RKO (cell line): ENCODE data around the gene FOXK1.

ENCODE experiments used
- DNase-seq: peaks from one replicate; pipeline ENCODE4 v3.0.0-alpha.2; 2016; ENCODE audit warnings: low spot score

FOXK1 gene

GRCh38 chr7:4745265-4745919 lies 63.3 kb downstream of the FOXK1 start:
- no peak for DNase-seq

GRCh38 chr7:4745971-4746919 lies 64.2 kb downstream of the FOXK1 start:
- DNase-seq: no peak

GRCh38 chr7:4747013-4747412 lies 64.9 kb downstream of the FOXK1 start:
- DNase-seq: no peak

- no peak for DNase-seq
These were observed 65.7 kb downstream of the FOXK1 start for GRCh38 chr7:4747746-4748145.

- no peak for DNase-seq
These were observed 66.2 kb downstream of the FOXK1 start for GRCh38 chr7:4748231-4748681.

- DNase-seq: no peak
These were observed 67.3 kb downstream of the FOXK1 start for GRCh38 chr7:4749363-4749762.

- no peak for DNase-seq
These were observed 67.7 kb downstream of the FOXK1 start for GRCh38 chr7:4749798-4750197.

- DNase-seq: no peak
These were observed 69.4 kb downstream of the FOXK1 start for GRCh38 chr7:4751398-4751947.

- no peak for DNase-seq
These were observed 71.7 kb downstream of the FOXK1 start for GRCh38 chr7:4753598-4754432.

- no peak for DNase-seq
These were observed 72.4 kb downstream of the FOXK1 start for GRCh38 chr7:4754433-4755010.

- DNase-seq: no peak
These were observed 73.0 kb downstream of the FOXK1 start for GRCh38 chr7:4755045-4755444.

- no peak for DNase-seq
These were observed 76.0 kb downstream of the FOXK1 start for GRCh38 chr7:4758111-4758510.

- no peak for DNase-seq
These were observed 76.7 kb downstream of the FOXK1 start for GRCh38 chr7:4758791-4759190.

GRCh38 chr7:4759211-4759610 lies 77.1 kb downstream of the FOXK1 start:
- DNase-seq: no peak

- DNase-seq: no peak
These were observed 78.9 kb downstream of the FOXK1 start for GRCh38 chr7:4760952-4761351.

- no peak for DNase-seq
These were observed 80.3 kb downstream of the FOXK1 start for GRCh38 chr7:4762121-4763055.

- DNase-seq: no peak
These were observed 81.1 kb downstream of the FOXK1 start for GRCh38 chr7:4763091-4763793.

- no peak for DNase-seq
These were observed 81.7 kb downstream of the FOXK1 start for GRCh38 chr7:4763794-4764185.

GRCh38 chr7:4764402-4765007 lies 82.4 kb downstream of the FOXK1 start:
- DNase-seq: no peak
